Liver (tissue), 9 donors: ENCODE measurements around the gene NAA80. TPM values are rescaled to one million over a fixed set of nuclear protein-coding genes. Genes with fewer than 3 reads are reported as not detected.

ENCODE experiments used
- DNase-seq: peaks from one replicate; pipeline ENCODE4 v3.0.0-alpha.2; 2017; ENCODE audit warnings: low spot score
- H3K27ac ChIP-seq, 2 donors: one replicate each; pipeline ENCODE4 v1.7.0; 2013; ENCODE audit warnings: inconsistent platforms in 2 of 2, low read length in 2 of 2, control low read depth in 1 of 2, low read depth in 1 of 2, mild to moderate bottlenecking in 1 of 2
- H3K27me3 ChIP-seq, 4 donors: one replicate each; pipeline versions ENCODE4 v1.6.1 to v1.7.0; 2013; ENCODE audit warnings: low read length in 3 of 4, inconsistent platforms in 1 of 4, mild to moderate bottlenecking in 1 of 4, moderate library complexity in 1 of 4; ENCODE audit not compliant: control insufficient read depth in 4 of 4, insufficient read depth in 4 of 4
- H3K36me3 ChIP-seq, 4 donors: one replicate each; pipeline versions ENCODE4 v1.6.1 to v1.7.0; 2013; ENCODE audit warnings: low read length in 3 of 4, mild to moderate bottlenecking in 3 of 4, low read depth in 1 of 4, moderate library complexity in 1 of 4; ENCODE audit not compliant: control insufficient read depth in 4 of 4, insufficient read depth in 3 of 4
- H3K4me1 ChIP-seq, 4 donors: one replicate each; pipeline versions ENCODE4 v1.6.1 to v1.7.0; 2013; ENCODE audit warnings: low read length in 3 of 4, mild to moderate bottlenecking in 3 of 4, moderate library complexity in 1 of 4; ENCODE audit not compliant: control insufficient read depth in 4 of 4, insufficient read depth in 4 of 4
- H3K4me3 ChIP-seq, 3 donors: one replicate each; pipeline versions ENCODE4 v1.6.1 to v1.7.0; 2013; ENCODE audit warnings: low read length in 3 of 3, control low read depth in 1 of 3, low read depth in 1 of 3, mild to moderate bottlenecking in 1 of 3
- H3K9ac ChIP-seq, 2 donors: one replicate each; pipeline ENCODE4 v1.7.0; 2013; ENCODE audit warnings: low read length in 2 of 2, mild to moderate bottlenecking in 2 of 2, moderate library complexity in 2 of 2, control low read depth in 1 of 2, low read depth in 1 of 2
- H3K9me3 ChIP-seq, 4 donors: one replicate each; pipeline versions ENCODE4 v1.6.1 to v1.7.0; 2013; ENCODE audit warnings: low read length in 3 of 4; ENCODE audit not compliant: control insufficient read depth in 4 of 4
- ATF3 ChIP-seq: IDR thresholded peaks from 2 replicates; pipeline ENCODE4 v1.6.1; 2016; ENCODE audit warnings: antibody characterized with exemption
- EGR1 ChIP-seq, 2 donors: IDR thresholded peaks; 2 replicates each; pipeline ENCODE4 v1.6.1; 2016 to 2018; ENCODE audit warnings: antibody characterized with exemption in 2 of 2, low read depth in 2 of 2
- FOXA1 ChIP-seq: IDR thresholded peaks from 2 replicates; pipeline ENCODE4 v1.6.1; 2016; ENCODE audit warnings: antibody characterized with exemption
- FOXA2 ChIP-seq: IDR thresholded peaks from 2 replicates; pipeline ENCODE4 v1.6.1; 2016; ENCODE audit warnings: antibody characterized with exemption
- GABPA ChIP-seq, 2 donors: IDR thresholded peaks in 1 of 2; conservative IDR thresholded peaks in 1 of 2; 2 replicates each; pipeline ENCODE4 v1.6.1; 2016; ENCODE audit warnings: antibody characterized with exemption in 2 of 2, mild to moderate bottlenecking in 1 of 2, moderate library complexity in 1 of 2
- HNF4A ChIP-seq, 2 donors: conservative IDR thresholded peaks; 2 replicates each; pipeline ENCODE4 v1.6.1; 2016; ENCODE audit warnings: antibody characterized with exemption in 2 of 2, mild to moderate bottlenecking in 2 of 2
- HNF4G ChIP-seq: IDR thresholded peaks from 2 replicates; pipeline ENCODE4 v1.6.1; 2016; ENCODE audit warnings: antibody characterized with exemption
- JUND ChIP-seq, 2 donors: IDR thresholded peaks; 2 replicates each; pipeline ENCODE4 v1.6.1; 2016; ENCODE audit warnings: antibody characterized with exemption in 2 of 2
- NR2F2 ChIP-seq: IDR thresholded peaks from 2 replicates; pipeline ENCODE4 v1.6.1; 2016; ENCODE audit warnings: antibody characterized with exemption
- RAD21 ChIP-seq, 2 donors: IDR thresholded peaks; 2 replicates each; pipeline ENCODE4 v1.6.1; 2016; ENCODE audit warnings: antibody characterized with exemption in 2 of 2, mild to moderate bottlenecking in 2 of 2
- REST ChIP-seq: IDR thresholded peaks from 2 replicates; pipeline ENCODE4 v1.6.1; 2016; ENCODE audit warnings: antibody characterized with exemption, mild to moderate bottlenecking
- RXRA ChIP-seq, 2 donors: IDR thresholded peaks; 2 replicates each; pipeline ENCODE4 v1.6.1; 2017 to 2018; ENCODE audit warnings: antibody characterized with exemption in 2 of 2, mild to moderate bottlenecking in 1 of 2
- SP1 ChIP-seq: IDR thresholded peaks from 2 replicates; pipeline ENCODE4 v1.6.1; 2018; ENCODE audit warnings: antibody characterized with exemption, mild to moderate bottlenecking
- TAF1 ChIP-seq: conservative IDR thresholded peaks from 2 replicates; pipeline ENCODE4 v1.6.1; 2016; ENCODE audit warnings: antibody characterized with exemption, mild to moderate bottlenecking
- YY1 ChIP-seq: IDR thresholded peaks from 2 replicates; pipeline ENCODE4 v1.6.1; 2016; ENCODE audit warnings: antibody characterized with exemption, mild to moderate bottlenecking
- ZBTB33 ChIP-seq: IDR thresholded peaks from 2 replicates; pipeline ENCODE4 v1.6.1; 2016; ENCODE audit warnings: antibody characterized with exemption
- WGBS: extraction: QIAGEN DNeasy Blood & Tissue Kit; methylation state at CpG from one replicate; pipeline ENCODE4 v1.1.7; 2013; 5-methylcytosine and 5-hydroxymethylcytosine counted together
- polyA plus RNA-seq, 2 donors: library from polyadenylated mRNA; stranded (reverse) in 1 of 2; unstranded in 1 of 2; fragments of 200-250 nt in 1 of 2; fragments of >200 nt in 1 of 2; fragmentation: Nextera tagmentation in 1 of 2; extraction: Ambion mirVana in 1 of 2; gene quantifications; one replicate each; pipeline versions ENCODE4 v1.2.1 to v1.2.3, GENCODE V29; 2013 to 2015
- total RNA-seq, 2 donors: library from RNA; depleted of rRNA; stranded (reverse); fragments of >200 nt; gene quantifications; one replicate each; pipeline ENCODE4 v1.2.3, GENCODE V29; 2014
- TF ChIP-seq, protein P1 (sequence below): IDR thresholded peaks from 2 replicates; pipeline ENCODE4 v1.6.1; 2016; ENCODE audit warnings: antibody characterized with exemption
- TF ChIP-seq, protein P2 (sequence below): fragments of 150-350 bp; IDR thresholded peaks from 2 replicates; pipeline ENCODE4 v1.5.1; 2017; ENCODE audit warnings: improper control_type of control experiment, low read depth, low read length; ENCODE audit not compliant: missing input control
- donor health status: healthy.
- donor health status: healthy.
- donor health status: healthy.
- donor health status: healthy.
- donor health status: healthy.

The NAA80 gene
- total and polyA plus RNA-seq, 4 donors, result 1.6 to 5.5 (median 2.0) TPM

- no peaks in the 10 kb centered on the region for H3K27me3 ChIP-seq
- WGBS, result 87% methylated on average over 5 of the region's 5 CpGs
- peak overlapping the region; percentile 11 to 15 for H3K27ac ChIP-seq
- H3K36me3 ChIP-seq, result peaks cover 0 to 9% (median 5%) of the 10 kb centered on the region in 4 donors
- H3K9ac ChIP-seq, result no peak overlapping the region
- H3K9me3 ChIP-seq, result no peaks in the 10 kb centered on the region
- H3K4me3 ChIP-seq, result no peak overlapping the region
- no peak for DNase-seq
- H3K4me1 ChIP-seq, result peaks cover 11 to 75% (median 57%) of the 10 kb centered on the region in 4 donors
- TF ChIP-seq EGR1 (IDR thresholded peaks at IDR 0.05; ENCODE audit: low read depth in 2 of 2), result no peak
- no peak for TF ChIP-seq NR2F2
- no peak for TF ChIP-seq REST
- no peak for TF ChIP-seq HNF4G
- TF ChIP-seq, protein P1, sequence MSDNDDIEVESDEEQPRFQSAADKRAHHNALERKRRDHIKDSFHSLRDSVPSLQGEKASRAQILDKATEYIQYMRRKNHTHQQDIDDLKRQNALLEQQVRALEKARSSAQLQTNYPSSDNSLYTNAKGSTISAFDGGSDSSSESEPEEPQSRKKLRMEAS, result no peak
- TF ChIP-seq GABPA (IDR thresholded peaks at IDR 0.05 in 1 of 2, conservative IDR thresholded peaks at IDR 0.05 in 1 of 2), result no peak
- TF ChIP-seq, protein P2, sequence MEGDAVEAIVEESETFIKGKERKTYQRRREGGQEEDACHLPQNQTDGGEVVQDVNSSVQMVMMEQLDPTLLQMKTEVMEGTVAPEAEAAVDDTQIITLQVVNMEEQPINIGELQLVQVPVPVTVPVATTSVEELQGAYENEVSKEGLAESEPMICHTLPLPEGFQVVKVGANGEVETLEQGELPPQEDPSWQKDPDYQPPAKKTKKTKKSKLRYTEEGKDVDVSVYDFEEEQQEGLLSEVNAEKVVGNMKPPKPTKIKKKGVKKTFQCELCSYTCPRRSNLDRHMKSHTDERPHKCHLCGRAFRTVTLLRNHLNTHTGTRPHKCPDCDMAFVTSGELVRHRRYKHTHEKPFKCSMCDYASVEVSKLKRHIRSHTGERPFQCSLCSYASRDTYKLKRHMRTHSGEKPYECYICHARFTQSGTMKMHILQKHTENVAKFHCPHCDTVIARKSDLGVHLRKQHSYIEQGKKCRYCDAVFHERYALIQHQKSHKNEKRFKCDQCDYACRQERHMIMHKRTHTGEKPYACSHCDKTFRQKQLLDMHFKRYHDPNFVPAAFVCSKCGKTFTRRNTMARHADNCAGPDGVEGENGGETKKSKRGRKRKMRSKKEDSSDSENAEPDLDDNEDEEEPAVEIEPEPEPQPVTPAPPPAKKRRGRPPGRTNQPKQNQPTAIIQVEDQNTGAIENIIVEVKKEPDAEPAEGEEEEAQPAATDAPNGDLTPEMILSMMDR, result no peak
- no peak for TF ChIP-seq RXRA (IDR thresholded peaks at IDR 0.05)
- TF ChIP-seq ATF3, result no peak
- TF ChIP-seq FOXA2, result no peak
- TF ChIP-seq HNF4A (conservative IDR thresholded peaks at IDR 0.05), result no peak
- no peak for TF ChIP-seq FOXA1
- no peak for TF ChIP-seq RAD21 (IDR thresholded peaks at IDR 0.05)
- no peak for TF ChIP-seq ZBTB33
- no peak for TF ChIP-seq YY1
- TF ChIP-seq JUND (IDR thresholded peaks at IDR 0.05), result no peak
- TF ChIP-seq SP1, result no peak
- no peak for TF ChIP-seq TAF1
These were observed 49.7 kb downstream of the NAA80 start for GRCh38 chr3:50249457-50249856.
